GM18508 (cell line): ENCODE data around the gene REPIN1.

Experiments
- ATAC-seq: cut with Tn5 transposase; IDR thresholded peaks from one replicate; pipeline ENCODE4 v1.9.1; 2021; ENCODE audit warnings: moderate number of reproducible peaks; ENCODE audit not compliant: insufficient read depth, unreplicated experiment

The REPIN1 gene

GRCh38 chr7:150336746-150337145, 31.9 kb upstream of the REPIN1 start:
- no peak for ATAC-seq

GRCh38 chr7:150337179-150337578, 31.4 kb upstream of the REPIN1 start:
- ATAC-seq: no peak

GRCh38 chr7:150337659-150338081, 31.0 kb upstream of the REPIN1 start:
- ATAC-seq: no peak

GRCh38 chr7:150338166-150338829, 30.3 kb upstream of the REPIN1 start:
- ATAC-seq: no peak

GRCh38 chr7:150339409-150339809, 29.2 kb upstream of the REPIN1 start:
- ATAC-seq: no peak

- no peak for ATAC-seq
These were observed 28.4 kb upstream of the REPIN1 start for GRCh38 chr7:150340024-150340749.

GRCh38 chr7:150340875-150341262, 27.8 kb upstream of the REPIN1 start:
- no peak for ATAC-seq

GRCh38 chr7:150341263-150342120, 27.1 kb upstream of the REPIN1 start, which contains the start of gene RARRES2:
RARRES2 (minus strand) TSS chr7:150341629; CDS start chr7:150340609, 1,020 bp downstream.
- ATAC-seq: no peak

GRCh38 chr7:150342121-150342408, 26.6 kb upstream of the REPIN1 start:
- ATAC-seq: no peak

- ATAC-seq: no peak
These were observed 25.4 kb upstream of the REPIN1 start for GRCh38 chr7:150343225-150343624.

- ATAC-seq: no peak
These were observed 24.3 kb upstream of the REPIN1 start for GRCh38 chr7:150344299-150344698.

- no peak for ATAC-seq
These were observed 23.6 kb upstream of the REPIN1 start for GRCh38 chr7:150345012-150345411.

- ATAC-seq: no peak
These were observed 21.7 kb upstream of the REPIN1 start for GRCh38 chr7:150346922-150347321.

GRCh38 chr7:150351587-150352194, 16.9 kb upstream of the REPIN1 start:
- ATAC-seq: no peak

- ATAC-seq: no peak
These were observed 13.0 kb upstream of the REPIN1 start for GRCh38 chr7:150355666-150356059.

- no peak for ATAC-seq
These were observed 12.2 kb upstream of the REPIN1 start for GRCh38 chr7:150356265-150356897.

- no peak for ATAC-seq
These were observed 11.4 kb upstream of the REPIN1 start for GRCh38 chr7:150357270-150357669.

- ATAC-seq: no peak
These were observed 10.7 kb upstream of the REPIN1 start for GRCh38 chr7:150357771-150358427.

GRCh38 chr7:150358433-150358832, 10.2 kb upstream of the REPIN1 start:
- no peak for ATAC-seq
